ENCODE measurements around the gene ANKRD11. TPM values are rescaled to one million over a fixed set of nuclear protein-coding genes. Genes with fewer than 3 reads are reported as not detected.

Gene ANKRD11
- total RNA-seq, 1 donor from 2014 or later, result 133 TPM

DNA sequence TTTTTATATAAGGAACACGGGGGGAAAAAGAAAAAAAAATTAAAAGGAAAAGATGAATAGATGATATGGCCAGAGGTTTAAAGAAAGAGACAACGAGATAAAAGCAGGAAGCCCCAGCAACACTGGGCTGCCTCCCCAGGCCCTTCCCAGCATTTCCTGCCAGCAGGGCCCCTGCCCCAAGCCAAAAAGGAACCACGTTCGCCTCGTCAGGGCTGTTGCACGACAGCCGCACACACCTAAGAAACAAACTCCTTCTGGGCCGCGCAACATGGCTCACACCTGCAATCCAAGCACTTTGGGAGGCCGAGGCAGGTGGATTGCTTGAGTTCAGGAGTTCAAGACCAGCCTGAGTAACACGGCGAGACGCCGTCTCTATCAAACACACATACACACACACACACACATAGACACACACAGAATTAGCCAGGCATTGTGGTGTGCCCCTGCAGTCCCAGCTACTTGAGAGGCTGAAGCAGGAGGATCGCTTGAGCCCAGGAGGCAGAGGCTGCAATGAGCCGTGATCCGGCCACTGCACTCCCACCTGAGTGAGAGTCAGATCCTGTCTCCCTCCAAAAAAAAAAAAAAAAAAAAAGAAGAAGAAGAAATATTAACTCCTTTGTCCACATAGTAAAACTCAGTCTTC, 83.0 kb downstream of the ANKRD11 start:
- peaks cover 1% of the 10 kb centered on the region for H3K36me3 ChIP-seq (ENCODE audit: control insufficient read depth, insufficient read depth, low read length)
- no peaks in the 10 kb centered on the region for H3K27me3 ChIP-seq (ENCODE audit: control insufficient read depth, insufficient read depth, low read length)
- no peak overlapping the region for H3K4me3 ChIP-seq (ENCODE audit: low read depth, low read length)
- TF ChIP-seq, protein P1, sequence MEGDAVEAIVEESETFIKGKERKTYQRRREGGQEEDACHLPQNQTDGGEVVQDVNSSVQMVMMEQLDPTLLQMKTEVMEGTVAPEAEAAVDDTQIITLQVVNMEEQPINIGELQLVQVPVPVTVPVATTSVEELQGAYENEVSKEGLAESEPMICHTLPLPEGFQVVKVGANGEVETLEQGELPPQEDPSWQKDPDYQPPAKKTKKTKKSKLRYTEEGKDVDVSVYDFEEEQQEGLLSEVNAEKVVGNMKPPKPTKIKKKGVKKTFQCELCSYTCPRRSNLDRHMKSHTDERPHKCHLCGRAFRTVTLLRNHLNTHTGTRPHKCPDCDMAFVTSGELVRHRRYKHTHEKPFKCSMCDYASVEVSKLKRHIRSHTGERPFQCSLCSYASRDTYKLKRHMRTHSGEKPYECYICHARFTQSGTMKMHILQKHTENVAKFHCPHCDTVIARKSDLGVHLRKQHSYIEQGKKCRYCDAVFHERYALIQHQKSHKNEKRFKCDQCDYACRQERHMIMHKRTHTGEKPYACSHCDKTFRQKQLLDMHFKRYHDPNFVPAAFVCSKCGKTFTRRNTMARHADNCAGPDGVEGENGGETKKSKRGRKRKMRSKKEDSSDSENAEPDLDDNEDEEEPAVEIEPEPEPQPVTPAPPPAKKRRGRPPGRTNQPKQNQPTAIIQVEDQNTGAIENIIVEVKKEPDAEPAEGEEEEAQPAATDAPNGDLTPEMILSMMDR (IDR thresholded peaks at IDR 0.05; ENCODE audit: insufficient read depth, low read length, poor library complexity, severe bottlenecking), result no peak
- no peak for DNase-seq (ENCODE audit: low read depth)

DNA sequence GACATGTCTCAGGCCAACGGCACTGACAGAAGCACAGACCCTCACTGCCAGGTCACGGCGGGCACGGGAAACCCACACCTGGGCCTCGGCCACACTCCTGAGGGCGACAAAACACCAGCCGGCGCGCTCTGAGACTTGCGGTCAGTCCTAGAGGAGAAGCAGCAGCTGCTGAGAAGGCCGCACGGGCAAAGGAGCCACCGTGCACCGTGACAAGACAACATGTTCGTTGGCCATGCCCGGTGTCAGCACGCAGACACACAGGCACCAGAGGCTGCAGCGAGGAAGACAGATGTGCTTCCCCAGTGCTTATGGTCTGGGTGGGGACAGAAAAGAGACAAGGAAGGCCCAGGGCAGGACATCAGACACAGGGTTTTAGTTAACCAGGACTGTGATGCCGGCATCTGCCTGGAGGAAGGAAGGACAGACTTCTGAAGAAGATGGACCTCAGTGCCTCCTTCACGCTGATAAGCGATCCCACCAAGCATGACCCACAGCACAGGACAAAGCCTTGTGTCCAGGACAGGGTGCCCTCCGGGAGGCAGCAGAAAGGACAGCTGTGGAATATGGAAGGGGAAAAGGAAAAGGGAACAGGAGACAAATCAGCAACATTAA, 84.0 kb downstream of the ANKRD11 start:
- no peak for DNase-seq (ENCODE audit: low read depth)
- Histone ChIP-seq H3K27me3 (ENCODE audit: control insufficient read depth, insufficient read depth, low read length) (no peaks in the 10 kb centered on the region), H3K36me3 (ENCODE audit: control insufficient read depth, insufficient read depth, low read length) (peaks cover 1% of the 10 kb centered on the region), H3K4me3 (ENCODE audit: low read depth, low read length) (no peak overlapping the region)
- TF ChIP-seq, protein P1 (IDR thresholded peaks at IDR 0.05; ENCODE audit: insufficient read depth, low read length, poor library complexity, severe bottlenecking), result no peak

DNA sequence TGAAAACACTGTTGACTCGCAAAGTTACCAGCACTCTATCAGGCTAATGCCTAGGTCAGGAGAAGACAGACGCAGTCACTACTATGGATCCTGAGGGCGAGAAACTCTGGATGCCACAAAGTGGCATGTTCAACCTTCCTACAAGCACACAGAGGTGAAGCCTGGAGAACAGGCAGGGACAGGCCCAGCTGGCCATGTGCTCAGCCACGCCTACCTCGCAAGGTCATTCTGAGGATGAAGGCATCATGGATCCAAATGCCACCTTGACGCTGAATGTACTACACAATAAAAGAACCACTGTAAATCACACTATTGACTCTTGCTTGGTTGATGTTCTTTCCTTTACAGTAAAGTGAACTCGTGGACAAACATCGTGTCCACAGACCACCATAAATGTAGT, 85.8 kb downstream of the ANKRD11 start:
- no peak for DNase-seq (ENCODE audit: low read depth)
- Histone ChIP-seq H3K27me3 (ENCODE audit: control insufficient read depth, insufficient read depth, low read length) (no peaks in the 10 kb centered on the region), H3K4me3 (ENCODE audit: low read depth, low read length) (no peak overlapping the region), H3K36me3 (ENCODE audit: control insufficient read depth, insufficient read depth, low read length) (peaks cover 1% of the 10 kb centered on the region)
- TF ChIP-seq, protein P1 (IDR thresholded peaks at IDR 0.05; ENCODE audit: insufficient read depth, low read length, poor library complexity, severe bottlenecking), result no peak

DNA sequence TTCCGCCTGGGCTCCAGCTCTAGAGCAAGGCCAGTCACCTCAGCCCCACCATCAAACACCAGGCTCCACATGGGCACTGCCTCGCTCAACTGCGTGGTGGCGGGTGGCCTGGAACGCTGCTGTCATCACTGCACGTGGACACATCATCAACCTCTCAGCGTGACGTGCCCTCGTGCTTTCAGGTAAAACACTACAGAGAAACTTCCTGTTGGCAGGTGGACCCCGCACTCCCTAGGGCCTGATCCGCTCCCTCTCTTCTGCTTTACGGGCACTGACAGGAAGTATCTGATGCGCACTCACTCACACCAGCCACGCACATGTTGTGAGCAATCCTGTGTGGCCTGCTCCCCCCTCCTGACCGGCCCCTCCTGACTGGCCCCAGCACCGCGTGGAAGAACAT, 87.4 kb downstream of the ANKRD11 start:
- H3K4me3 ChIP-seq (ENCODE audit: low read depth, low read length), result no peak overlapping the region
- no peaks in the 10 kb centered on the region for H3K27me3 ChIP-seq (ENCODE audit: control insufficient read depth, insufficient read depth, low read length)
- H3K36me3 ChIP-seq (ENCODE audit: control insufficient read depth, insufficient read depth, low read length), result peaks cover 1% of the 10 kb centered on the region
- TF ChIP-seq, protein P1 (IDR thresholded peaks at IDR 0.05; ENCODE audit: insufficient read depth, low read length, poor library complexity, severe bottlenecking), result no peak
- DNase-seq (ENCODE audit: low read depth), result no peak

DNA sequence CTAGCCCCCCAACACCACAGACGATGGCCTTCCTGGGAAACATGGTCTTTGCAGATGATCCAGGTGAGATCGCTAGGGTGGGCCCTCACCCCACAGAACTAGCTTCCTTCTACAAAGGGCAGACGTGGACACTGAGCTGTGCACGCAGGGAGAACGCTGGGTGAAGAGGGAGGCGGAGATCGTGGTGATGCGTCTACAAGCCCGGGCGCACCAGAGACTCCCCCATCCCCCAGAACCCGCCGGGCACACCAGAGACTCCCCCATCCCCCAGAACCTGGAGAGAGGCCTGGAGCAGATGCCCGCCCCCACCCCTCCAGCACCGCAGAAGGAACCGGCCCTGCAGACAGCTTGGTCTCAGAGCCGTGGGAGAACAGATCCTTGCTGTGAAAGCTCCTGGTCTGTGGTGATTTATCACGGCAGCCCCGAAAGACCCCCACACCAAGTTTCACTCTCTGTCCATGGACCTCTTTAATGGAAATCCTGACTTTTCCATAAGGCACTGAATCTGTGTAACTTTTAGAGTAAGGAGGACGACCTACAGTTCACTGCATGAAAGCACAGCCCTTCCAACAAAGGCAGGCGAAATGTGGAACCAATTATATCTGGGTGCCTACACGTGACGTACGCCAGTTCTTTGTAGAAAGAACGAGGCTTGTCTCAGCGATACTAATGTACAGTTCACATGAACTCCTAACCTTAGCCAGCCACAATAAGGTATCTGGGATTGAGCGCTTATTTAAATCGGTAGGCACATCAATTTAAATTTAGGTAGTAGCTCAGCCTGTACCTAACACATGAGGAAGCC, 88.5 kb downstream of the ANKRD11 start:
- H3K27me3 ChIP-seq (ENCODE audit: control insufficient read depth, insufficient read depth, low read length), result no peaks in the 10 kb centered on the region
- TF ChIP-seq, protein P1 (IDR thresholded peaks at IDR 0.05; ENCODE audit: insufficient read depth, low read length, poor library complexity, severe bottlenecking), result no peak
- peaks cover 1% of the 10 kb centered on the region for H3K36me3 ChIP-seq (ENCODE audit: control insufficient read depth, insufficient read depth, low read length)
- no peak for DNase-seq (ENCODE audit: low read depth)
- no peak overlapping the region for H3K4me3 ChIP-seq (ENCODE audit: low read depth, low read length)

Measured in kidney epithelial cell (primary cell).